ENCODE measurements around the gene ACRBP.
A peak's percentile ranks its signal among the peaks of the same experiment; 100 is the strongest.

ACRBP gene

DNA sequence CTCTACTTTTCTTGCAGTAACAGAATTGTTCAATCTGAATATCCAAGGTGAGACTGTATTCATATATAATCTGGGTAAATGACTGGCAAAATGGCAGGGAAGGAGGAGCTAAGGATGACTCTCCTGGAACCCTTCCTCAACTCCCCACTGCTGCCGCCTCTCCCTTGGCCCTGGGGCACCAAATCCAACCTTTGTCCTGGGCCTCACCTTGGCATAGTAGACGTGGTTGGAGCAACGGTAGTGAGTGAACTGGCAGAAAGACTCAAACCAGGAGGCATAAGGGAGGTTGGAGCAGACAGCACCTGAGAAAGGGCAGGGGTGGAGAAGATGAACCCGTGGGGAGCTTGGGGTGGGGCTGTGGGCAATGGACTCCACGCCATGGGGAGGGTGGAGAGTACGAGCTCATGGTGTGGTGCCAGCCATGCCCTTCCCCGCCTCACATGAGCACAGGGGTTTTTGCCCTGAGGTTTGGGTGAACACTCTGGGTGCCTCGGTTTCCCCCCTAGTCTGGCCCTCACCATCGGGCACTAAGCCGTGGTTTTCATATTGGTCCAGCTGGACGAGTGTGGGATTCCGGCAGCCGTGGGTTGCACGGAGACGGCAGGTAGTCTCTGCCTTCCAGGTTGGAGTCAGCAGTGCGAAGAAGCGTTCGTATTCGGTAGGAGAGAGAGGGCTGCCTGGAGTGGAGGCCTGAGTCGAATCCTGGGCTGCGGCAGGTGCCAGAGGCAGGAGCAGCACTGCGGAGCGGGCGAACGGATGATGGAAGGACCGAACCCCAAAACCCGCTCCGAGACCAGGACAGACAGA lies 753 bp downstream of the ACRBP start:
- no peak for DNase-seq

DNA sequence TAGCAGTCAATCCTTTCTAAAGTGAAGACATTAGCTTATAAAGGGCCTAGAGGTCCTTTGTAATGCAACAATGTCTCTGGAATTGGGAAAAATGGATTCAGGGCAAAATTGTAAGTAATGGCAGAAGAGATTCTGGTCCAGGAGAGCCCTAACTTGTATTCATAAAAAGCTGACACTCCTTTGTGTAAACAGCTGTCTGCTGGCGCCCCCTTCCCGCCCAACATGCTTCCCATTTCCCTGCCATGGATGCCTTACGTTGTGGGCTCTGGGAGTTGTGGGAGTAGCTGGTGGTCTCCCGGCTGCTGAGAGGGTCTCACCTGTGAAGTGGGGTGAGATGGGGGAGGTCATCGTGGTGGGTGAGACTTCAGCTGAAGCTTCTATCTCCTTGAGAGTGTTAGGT lies 2.3 kb downstream of the ACRBP start:
- DNase-seq = no peak

DNA sequence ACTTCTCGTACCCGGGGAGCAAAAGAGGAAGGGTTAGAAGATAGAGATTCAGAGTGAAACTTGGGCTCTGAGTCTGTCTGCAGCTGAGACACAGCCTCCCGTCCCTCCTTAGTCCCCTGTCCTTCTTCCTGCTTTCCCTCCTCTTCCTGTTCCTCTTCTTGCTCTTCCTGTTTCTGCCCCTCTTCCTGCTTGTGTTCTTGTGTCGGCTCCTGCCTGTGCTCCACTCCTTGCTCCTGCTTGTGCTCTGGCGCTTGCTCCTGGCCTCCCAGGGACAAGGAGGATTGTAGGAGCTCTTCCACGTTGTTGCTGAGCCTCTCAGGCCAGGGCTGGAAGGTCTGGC lies 3.0 kb downstream of the ACRBP start:
- DNase-seq = no peak

DNA sequence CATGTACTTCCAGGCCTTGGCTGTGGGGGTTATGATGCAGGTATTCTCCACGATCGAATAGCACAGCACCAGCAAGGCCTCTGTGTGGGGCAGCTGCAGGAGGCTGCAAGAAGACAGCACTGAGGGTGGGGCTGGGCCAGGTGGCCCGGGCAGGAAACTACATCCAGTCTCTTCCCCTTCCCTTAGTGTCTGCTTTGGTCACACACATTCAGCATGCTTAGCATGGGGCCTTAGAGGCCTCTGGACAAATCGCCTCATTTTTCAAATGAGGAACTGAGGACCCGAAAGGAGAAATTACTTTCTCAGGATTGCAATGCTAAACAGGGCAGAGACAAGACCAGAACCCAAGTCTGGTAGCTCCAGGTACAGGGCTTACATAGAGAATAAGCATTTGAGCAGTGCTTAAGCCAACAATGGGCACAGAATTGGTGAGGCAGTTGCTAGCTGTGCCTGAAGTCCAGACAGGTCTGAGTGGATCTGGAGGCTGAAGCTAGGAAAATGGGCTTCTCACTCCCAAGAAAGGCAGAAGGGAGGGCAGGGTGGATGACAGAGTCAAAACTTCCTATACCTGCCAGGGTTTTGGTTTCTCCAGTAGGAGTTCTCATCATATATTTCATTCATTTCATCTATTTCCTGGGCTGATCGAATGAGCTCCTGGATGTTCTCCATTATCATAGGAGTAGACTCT lies 3.5 kb downstream of the ACRBP start:
- no peak for DNase-seq

DNA sequence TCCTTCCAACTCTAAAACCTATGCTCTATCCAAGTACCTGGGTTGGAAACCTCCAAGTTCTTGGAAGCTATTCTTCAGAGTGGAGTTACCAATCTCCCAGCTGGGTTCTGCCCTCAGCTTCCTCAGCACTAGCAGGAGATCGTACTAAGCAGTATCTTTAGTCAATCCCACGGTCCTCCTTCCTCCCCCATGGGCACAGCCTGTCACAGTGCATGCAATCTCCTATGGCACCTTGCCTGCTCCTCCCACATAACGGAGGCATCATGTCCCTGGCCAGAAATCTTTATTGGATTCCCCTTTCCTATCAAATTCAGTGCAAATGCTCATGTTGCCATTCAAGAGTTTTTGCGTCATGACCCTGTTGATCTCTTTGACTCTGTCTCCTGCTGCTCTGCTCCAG lies 6.1 kb downstream of the ACRBP start:
- no peak for DNase-seq

DNA sequence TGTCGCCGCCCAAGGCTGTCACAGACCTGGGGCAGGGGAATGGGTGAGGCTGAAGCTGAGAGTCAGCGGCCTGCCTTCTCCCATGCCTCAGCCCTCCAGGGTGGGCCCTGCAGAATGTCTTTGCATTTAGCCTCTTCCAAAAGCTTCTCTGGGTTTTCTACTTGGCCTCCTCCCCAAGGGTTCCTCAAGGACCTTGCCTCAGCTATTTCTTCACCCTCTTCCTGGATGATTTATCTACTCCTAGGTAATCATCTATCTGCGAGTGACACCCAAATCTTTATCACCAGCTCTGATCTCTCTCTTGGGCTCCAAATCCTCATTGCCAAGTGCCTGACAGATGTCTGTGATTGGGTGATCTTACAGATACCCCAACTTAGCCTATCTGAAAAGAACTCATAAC lies 6.7 kb downstream of the ACRBP start:
- DNase-seq = no peak

DNA sequence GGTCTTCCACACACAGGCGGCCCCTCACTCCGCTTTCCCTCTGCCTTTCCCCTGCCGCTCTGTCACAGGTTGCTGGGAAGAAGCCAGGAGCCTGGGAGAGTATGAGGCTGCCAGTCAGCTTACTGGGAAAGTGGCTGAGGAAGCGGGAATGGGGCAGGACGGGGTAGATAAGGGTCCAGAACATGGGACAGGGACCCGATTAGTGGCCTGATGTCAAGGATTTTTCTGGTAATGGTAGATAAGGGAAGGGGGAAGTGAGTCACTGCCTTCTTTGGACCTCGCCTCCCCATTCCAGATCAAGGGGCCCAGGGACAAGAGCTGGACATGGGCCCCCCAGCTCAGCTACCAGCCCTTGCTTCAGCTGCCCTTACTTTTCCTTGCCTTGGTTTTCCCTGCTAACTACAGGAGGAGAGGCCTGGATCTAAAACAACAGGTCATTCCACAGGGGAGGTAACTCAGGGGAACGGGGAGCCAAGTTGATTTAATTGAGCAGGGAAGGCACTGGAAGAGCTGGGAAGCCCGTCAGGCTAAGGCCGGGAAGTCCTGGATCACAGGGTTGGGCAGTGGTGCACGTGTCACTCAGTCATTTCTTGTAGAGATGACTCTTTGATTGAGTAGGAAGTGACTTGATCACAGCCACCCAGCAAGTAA lies 8.0 kb downstream of the ACRBP start:
- no peak for DNase-seq

DNA sequence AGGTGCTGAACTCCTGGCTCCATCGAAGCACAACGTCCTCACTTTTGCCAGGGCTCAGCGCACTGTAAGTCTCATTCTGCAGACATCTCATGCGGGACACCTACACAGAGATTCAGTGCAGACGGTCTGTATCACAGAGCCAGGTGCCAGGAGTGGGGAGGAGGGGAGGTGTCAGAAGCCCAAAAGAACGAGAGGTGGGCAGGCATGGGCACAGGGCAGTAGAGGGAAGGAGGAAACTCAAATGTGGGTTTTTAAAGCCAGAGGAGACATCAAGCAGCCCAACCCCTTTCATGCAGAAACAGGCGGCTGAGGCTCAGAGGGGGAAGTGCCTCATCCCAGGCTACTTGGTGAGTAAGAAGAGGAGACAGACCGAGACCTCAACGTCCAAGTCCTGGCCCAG lies 8.9 kb downstream of the ACRBP start:
- DNase-seq = no peak

DNA sequence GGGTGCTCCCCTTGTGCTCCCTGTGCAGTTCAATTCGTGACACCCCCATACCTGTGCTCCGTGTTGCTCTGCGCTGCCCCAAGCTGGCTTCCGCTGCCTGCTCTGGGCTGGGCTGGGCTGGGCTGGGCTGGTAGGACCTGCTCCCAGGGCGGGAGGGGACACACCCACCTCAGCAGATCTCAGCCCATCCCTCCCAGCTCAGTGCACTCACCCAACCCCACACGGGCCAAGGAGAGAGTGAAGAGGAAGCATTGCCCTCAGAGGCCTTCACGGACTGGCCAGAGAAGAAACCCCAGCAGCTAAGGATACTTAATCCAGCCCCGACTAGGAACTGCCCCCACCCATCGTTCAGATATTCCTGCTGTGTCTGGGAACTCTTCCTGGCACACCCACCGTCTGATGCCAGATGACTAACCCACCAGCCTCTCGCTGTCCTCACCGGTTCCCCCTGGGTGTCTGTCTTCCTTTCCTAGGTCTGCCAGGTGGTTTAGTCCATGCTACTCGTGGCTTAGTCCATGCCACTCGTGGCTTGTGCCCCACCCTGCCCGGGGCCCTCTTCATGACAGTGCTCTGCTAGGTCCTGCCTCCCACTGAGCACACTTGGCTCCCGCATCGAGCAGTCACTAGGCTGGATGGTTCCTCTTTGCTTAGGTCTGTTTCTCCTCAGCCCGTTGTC lies 11.2 kb downstream of the ACRBP start, which contains the start of gene LPAR5:
Gene LPAR5, minus strand, starts transcription at position 104 of the 676 bp plus-strand sequence. CDS start 14,711 bp downstream, outside the sequence.
- peak in 1 of 5 experiments; percentile 56 for DNase-seq

DNA sequence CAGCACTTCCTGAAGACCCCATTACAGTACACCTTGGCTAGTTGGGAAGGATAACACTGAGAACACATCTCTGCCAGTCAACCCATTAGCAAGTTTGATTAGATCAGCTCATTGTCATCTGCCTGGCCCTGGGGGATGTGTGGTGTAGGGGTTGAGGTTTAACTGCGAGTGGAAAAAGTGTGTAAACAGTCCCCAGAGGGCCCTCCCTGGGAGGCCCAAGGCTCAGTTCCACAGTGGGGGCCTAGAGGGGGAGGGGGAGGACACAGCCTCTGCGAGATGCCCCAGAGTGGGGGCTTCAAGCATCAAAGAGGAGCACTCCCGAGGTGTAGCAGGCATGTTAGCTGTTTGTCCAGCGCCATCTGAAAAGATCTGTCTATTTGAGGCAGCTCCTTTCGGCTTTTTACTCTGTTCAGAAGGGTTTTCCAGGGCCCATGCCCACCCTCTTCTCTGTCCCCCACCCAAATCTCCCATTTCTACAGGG lies 11.8 kb downstream of the ACRBP start:
- peak in 2 of 5 experiments; percentile 16 to 84 for DNase-seq

DNA sequence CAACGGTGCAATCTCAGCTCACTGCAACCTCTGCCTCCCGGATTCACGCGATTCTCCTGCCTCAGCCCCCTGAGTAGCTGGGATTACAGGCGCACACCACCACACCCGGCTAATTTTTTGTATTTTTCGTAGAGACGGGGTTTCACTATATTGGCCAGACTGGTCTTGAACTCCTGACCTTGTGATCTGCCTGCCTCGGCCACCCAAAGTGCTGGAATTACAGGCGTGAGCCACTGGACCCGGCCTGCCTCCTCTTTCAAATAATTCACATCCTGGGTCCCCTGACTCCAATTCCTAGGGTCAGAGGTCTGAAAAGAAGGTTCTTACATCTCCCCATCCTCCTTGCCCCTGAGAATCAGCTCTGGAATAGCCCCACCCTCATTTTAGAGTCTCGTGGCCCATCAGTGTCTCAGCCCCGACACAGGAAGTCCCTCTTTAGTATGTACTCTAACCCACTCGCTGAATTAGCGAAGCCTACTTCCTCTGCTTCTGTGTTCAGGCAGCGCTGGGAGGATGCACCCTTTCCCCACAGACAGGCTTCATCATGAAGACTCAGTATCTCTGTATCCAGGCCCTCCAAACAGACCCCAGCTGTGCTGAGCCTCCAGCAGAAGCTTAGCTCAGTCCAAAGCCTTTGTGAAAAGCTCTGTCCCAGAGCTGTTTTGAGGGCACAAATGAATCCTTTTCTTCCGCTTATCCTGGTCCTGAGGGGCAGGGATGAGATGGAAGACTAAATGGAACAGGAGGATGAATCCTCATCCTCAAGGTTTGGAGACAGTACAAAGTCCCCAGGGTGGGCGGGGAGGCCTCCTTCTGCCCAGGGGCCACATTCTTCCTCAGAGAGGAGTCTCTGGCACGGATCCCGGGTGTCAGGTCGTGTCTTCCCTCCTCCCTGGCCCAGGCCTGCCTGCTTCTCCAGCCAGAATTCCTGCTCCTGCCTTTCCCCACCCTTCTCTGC lies 14.9 kb downstream of the ACRBP start:
- peak in 3 of 5 experiments; percentile 28 to 86 (median 56) for DNase-seq

DNA sequence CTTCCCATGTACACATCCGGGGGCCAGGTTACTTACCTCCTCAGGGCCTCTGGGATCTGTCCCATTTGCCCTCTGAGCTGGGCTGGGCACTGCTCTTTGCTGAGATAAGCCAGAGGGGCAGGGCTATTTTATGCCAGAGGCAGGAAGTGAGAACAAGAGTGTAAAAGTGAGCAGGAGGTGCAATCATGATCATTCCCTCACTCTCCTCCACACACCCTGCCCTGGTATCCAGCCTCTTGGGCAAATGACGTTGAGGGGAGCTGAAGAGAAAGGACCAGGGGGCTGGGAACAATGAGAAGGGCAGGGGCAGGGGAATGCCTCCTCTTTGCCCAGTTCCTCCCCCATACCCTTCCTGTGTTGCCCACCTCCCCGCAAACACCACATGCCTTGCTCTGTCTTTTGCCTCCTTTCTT lies 15.7 kb downstream of the ACRBP start:
- peak in 2 of 5 experiments; percentile 50 to 59 for DNase-seq

DNA sequence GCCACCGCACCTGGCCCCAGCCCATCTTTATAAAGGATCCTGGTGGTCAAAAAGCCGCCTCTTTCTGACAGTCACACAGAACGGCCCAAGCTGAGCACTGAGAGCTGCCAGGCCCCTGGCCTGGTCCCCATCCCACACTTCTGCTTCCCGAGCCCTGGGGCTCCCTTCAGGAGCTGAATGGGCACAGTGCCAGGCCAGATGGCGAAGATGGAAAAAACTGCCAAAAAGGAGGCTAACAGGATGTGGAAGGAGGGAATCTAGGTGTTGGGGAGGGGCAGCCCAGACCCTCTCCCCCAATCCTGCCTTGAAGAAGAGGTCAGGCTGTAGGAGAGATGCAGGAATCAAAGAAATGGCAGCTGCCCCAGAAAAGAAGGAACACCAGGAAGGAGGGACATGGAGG lies 16.5 kb downstream of the ACRBP start:
- no peak for DNase-seq

DNA sequence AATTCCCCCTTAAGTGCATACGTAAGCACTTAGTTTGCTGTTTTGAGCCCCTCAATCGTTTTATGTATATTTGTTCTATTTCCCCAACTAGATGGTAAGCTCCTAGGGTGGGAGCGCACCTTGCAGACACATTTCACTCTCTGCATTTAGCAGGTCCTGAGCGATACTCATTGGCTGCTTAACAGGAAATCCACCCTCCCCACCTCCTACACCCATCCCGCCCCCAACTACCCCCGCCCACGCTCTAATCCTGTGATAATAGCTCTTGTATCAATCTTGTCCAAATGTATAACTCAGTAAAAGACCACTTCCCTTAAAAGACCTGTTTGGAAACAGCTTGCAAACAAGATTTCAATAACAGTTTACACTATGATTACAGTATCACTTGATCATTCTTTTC lies 19.6 kb downstream of the ACRBP start:
- peak in 3 of 5 experiments; percentile 40 to 84 (median 45) for DNase-seq

DNA sequence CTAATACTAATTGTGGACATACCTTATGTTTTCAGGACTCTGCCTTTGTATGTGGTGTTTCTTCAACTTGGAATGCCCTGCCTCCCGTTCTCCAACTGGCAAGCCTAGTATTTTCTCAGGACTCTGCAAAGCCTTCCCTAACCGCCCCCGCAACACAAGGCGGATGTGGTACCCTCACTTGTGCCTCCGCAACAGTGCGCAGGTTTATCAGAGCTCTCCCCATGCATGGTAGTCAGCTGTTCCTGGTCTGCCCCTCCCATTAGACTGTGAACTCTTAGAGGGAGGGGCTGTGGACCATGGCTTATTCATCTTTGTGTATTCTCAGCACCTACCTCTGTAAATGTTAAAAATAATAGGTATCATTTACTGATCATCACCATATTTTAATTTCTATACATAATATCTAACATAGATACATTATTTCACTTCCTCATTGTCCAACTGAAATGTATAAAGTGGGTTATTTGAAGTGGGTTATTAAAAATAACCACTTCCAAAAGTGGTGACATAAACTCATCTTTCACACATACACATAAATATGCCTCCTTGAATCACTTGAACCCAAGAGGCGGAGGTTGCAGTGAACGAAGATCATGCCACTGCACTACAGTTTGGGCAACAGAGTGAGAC lies 20.5 kb downstream of the ACRBP start:
- DNase-seq = peak in 1 of 5 experiments; percentile 49

DNA sequence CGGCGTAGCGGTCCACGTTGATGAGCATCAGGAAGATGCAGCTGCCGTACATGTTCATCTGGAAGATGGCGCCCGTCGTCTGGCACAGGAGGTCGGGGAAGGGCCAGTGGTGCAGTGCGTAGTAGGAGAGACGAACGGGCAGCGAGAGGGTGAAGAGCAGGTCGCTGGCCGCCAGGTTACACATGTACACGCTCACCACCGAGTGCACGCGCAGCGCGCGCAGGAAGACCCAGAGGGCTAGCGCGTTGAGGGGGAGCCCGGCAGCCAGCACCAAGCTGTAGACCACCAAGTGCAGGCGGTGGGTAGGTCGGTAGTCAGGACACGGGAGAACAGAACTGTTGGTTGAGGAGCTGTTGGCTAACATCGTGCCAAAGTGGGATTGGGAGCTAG lies 26.4 kb downstream of the ACRBP start:
- DNase-seq = no peak

DNA sequence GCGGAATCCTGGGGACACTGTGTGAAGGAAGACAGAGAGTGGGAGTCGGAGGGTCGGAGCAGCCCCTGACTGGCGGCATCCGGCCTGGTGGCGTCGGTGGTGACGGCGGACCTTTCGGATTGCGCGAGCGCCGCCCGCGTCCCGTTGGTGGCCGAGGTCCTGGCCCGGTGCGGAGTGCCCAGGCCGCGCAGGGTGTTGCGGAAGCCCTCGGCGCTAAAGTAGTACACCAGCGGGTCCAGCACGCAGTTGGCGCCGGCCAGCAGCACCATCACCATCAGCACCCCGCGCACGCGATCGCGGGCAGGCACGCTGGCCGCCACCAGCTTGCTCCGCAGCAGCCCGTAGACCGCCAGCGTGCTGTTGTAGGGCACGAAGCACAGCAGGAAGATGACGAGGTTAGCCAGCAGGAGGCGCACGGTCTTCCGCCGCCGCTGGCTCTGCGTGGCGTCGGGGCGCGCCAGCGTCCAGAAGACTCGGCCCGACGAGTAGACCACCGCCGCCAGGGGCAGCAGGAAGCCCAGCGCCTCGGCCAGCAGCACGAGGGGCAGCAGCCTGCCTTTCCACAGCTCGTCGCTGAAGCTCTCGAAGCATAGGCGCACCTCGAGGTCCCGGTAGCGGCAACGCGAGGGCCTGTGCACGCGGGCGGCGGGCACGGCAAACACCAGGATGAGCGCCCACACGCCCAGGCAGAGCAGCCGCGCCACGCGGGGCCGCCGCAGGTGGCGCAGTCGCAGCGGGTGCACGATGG lies 26.9 kb downstream of the ACRBP start:
- peak in 2 of 5 experiments; percentile 29 to 70 for DNase-seq

DNA sequence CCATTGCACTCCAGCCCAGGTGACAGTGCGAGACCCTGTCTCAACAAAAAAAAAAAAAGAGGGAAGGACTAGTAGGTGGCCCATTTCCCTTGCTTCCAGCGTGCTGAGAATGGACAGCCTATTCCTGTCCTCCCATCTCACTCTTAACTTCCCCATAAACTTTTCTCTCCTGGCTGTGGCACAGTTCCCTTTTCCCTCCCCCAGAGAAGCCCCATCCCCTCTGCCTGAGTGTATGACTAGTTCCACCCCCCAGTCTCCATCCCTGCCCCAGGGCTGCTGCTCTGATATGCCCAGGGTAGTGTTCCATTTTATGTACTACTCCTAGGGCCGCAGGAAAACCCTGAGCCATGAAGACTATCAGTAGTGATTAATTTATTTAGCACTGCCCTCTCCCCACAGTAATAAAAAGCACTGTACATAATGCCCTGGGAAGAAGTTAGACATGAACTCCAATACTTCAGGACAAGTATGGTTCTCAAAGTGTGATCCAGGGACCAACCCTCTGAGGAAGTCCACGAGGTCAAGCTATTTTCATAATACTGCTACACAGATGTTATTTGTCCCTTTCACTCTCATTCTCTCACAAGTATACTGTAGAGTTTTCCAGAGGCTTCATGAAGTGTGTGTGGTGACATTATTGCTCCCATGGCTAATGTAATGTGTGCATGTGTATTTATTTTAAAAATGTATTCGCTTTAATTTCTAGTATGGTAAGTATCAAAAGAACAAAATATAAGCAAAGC lies 28.6 kb downstream of the ACRBP start:
- DNase-seq = no peak

DNA sequence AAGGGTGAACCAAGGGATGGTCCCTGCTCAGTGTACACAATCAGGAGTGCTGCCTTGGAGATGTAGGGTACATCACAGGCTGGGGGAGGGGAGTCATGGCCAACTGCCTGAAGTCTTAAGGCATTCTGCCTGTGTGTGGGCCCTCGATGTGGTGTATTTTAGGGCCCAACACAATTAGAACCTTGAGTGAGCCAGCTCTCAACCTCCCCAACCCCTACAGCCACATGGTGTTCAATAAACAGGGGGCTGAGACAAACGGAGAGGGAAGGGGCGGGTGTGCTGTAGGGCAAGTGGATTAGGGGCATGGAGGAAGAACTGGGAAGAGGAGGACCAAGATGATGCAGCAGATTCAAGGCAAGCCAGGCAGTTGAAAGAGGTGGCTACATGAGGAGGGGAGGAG lies 31.4 kb downstream of the ACRBP start:
- no peak for DNase-seq

Data from T-helper 2 cell (primary cell).